Mesenchymal stem cell (in vitro differentiated cells and primary cell): ENCODE results near the gene BABAM2.

Source experiments
- DNase-seq: peaks from one replicate; pipeline ENCODE4 v3.0.0-alpha.2; 2013
- H2AFZ ChIP-seq: one replicate; pipeline ENCODE4 v1.6.1; 2013; ENCODE audit warnings: low read depth, mild to moderate bottlenecking, control low read depth, inconsistent platforms, low read length, moderate library complexity
- H2AK5ac ChIP-seq: 2 replicates; pipeline ENCODE4 v1.6.1; 2013; ENCODE audit warnings: low read length, moderate library complexity, mild to moderate bottlenecking, inconsistent platforms; ENCODE audit not compliant: severe bottlenecking
- H2BK120ac ChIP-seq: one replicate; pipeline ENCODE4 v1.6.1; 2013; ENCODE audit warnings: low read depth, mild to moderate bottlenecking, inconsistent platforms, low read length, moderate library complexity
- H2BK12ac ChIP-seq, 2 experiments: one replicate each; pipeline ENCODE4 v1.6.1; 2013; ENCODE audit warnings: inconsistent platforms in 2 of 2, low read length in 2 of 2, mild to moderate bottlenecking in 2 of 2, moderate library complexity in 2 of 2, control low read depth in 1 of 2
- H2BK15ac ChIP-seq: one replicate; pipeline ENCODE4 v1.6.1; 2013; ENCODE audit warnings: mild to moderate bottlenecking, low read depth, inconsistent platforms; ENCODE audit not compliant: poor library complexity, severe bottlenecking
- H2BK5ac ChIP-seq: 2 replicates; pipeline ENCODE4 v1.6.1; 2013; ENCODE audit warnings: low read depth, mild to moderate bottlenecking, low read length, control low read depth, inconsistent platforms; ENCODE audit not compliant: poor library complexity, severe bottlenecking
- H3K14ac ChIP-seq, 2 experiments: one replicate each; pipeline ENCODE4 v1.6.1; 2013; ENCODE audit warnings: inconsistent platforms in 2 of 2, low read length in 2 of 2, control low read depth in 1 of 2, mild to moderate bottlenecking in 1 of 2, moderate library complexity in 1 of 2
- H3K18ac ChIP-seq, 2 experiments: one replicate each; pipeline ENCODE4 v1.6.1; 2013; ENCODE audit warnings: inconsistent platforms in 2 of 2, low read length in 2 of 2, control low read depth in 1 of 2, low read depth in 1 of 2, mild to moderate bottlenecking in 1 of 2
- H3K23ac ChIP-seq, 2 experiments: one replicate each; pipeline ENCODE4 v1.6.1; 2013; ENCODE audit warnings: inconsistent platforms in 2 of 2, low read length in 2 of 2, mild to moderate bottlenecking in 2 of 2, moderate library complexity in 2 of 2, control low read depth in 1 of 2
- H3K27ac ChIP-seq: 2 replicates; pipeline ENCODE4 v1.5.1; 2013; ENCODE audit warnings: mild to moderate bottlenecking, moderate library complexity, low read length, control low read depth, inconsistent platforms; ENCODE audit not compliant: poor library complexity, severe bottlenecking
- H3K27me3 ChIP-seq, 2 experiments: 2 replicates each; pipeline versions ENCODE4 v1.6.1 to v1.7.0; 2013; ENCODE audit warnings: low read length in 2 of 2, mild to moderate bottlenecking in 2 of 2, moderate library complexity in 2 of 2, control low read depth in 1 of 2, inconsistent platforms in 1 of 2; ENCODE audit not compliant: control insufficient read depth in 1 of 2, insufficient read depth in 1 of 2
- H3K36me3 ChIP-seq, 2 experiments: 2 replicates each; pipeline versions ENCODE4 v1.6.1 to v1.7.0; 2013; ENCODE audit warnings: low read length in 2 of 2, control low read depth in 1 of 2, inconsistent platforms in 1 of 2, low read depth in 1 of 2, mild to moderate bottlenecking in 1 of 2; ENCODE audit not compliant: insufficient read depth in 2 of 2, control insufficient read depth in 1 of 2
- H3K4ac ChIP-seq, 2 experiments: one replicate each; pipeline ENCODE4 v1.6.1; 2013; ENCODE audit warnings: inconsistent platforms in 2 of 2, low read length in 2 of 2, mild to moderate bottlenecking in 2 of 2, moderate library complexity in 2 of 2, control low read depth in 1 of 2, low read depth in 1 of 2
- H3K4me1 ChIP-seq: 2 replicates; pipeline ENCODE4 v1.6.1; 2013; ENCODE audit warnings: low read depth, low read length, control low read depth; ENCODE audit not compliant: control insufficient read depth, insufficient read depth
- H3K4me2 ChIP-seq: 2 replicates; pipeline ENCODE4 v1.6.1; 2013; ENCODE audit warnings: low read length, mild to moderate bottlenecking, inconsistent platforms; ENCODE audit not compliant: poor library complexity, severe bottlenecking
- H3K4me3 ChIP-seq, 2 experiments: 2 replicates each; pipeline versions ENCODE4 v1.5.1 to v1.7.0; 2013; ENCODE audit warnings: low read length in 2 of 2, mild to moderate bottlenecking in 2 of 2, control low read depth in 1 of 2, low read depth in 1 of 2; ENCODE audit not compliant: insufficient read depth in 1 of 2
- H3K79me1 ChIP-seq: replicated peaks from 2 replicates; pipeline ENCODE4 v1.6.1; 2013; ENCODE audit warnings: mild to moderate bottlenecking, control low read depth, low read length, inconsistent platforms; ENCODE audit not compliant: poor library complexity, severe bottlenecking
- H3K9ac ChIP-seq: 2 replicates; pipeline ENCODE4 v1.7.0; 2013; ENCODE audit warnings: mild to moderate bottlenecking, low read length, moderate library complexity
- H3K9me3 ChIP-seq: 2 replicates; pipeline ENCODE4 v1.7.0; 2013; ENCODE audit warnings: mild to moderate bottlenecking, low read length; ENCODE audit not compliant: control insufficient read depth
- H4K8ac ChIP-seq: one replicate; pipeline ENCODE4 v1.6.1; 2013; ENCODE audit warnings: inconsistent platforms, mild to moderate bottlenecking, low read length, moderate library complexity
- H4K91ac ChIP-seq: one replicate; pipeline ENCODE4 v1.6.1; 2013; ENCODE audit warnings: mild to moderate bottlenecking, low read length, inconsistent platforms
- WGBS: methylation state at CpG from one replicate; pipeline ENCODE4 v1.1.7; 2013; ENCODE audit warnings: mixed read lengths; 5-methylcytosine and 5-hydroxymethylcytosine counted together

Gene BABAM2

DNA sequence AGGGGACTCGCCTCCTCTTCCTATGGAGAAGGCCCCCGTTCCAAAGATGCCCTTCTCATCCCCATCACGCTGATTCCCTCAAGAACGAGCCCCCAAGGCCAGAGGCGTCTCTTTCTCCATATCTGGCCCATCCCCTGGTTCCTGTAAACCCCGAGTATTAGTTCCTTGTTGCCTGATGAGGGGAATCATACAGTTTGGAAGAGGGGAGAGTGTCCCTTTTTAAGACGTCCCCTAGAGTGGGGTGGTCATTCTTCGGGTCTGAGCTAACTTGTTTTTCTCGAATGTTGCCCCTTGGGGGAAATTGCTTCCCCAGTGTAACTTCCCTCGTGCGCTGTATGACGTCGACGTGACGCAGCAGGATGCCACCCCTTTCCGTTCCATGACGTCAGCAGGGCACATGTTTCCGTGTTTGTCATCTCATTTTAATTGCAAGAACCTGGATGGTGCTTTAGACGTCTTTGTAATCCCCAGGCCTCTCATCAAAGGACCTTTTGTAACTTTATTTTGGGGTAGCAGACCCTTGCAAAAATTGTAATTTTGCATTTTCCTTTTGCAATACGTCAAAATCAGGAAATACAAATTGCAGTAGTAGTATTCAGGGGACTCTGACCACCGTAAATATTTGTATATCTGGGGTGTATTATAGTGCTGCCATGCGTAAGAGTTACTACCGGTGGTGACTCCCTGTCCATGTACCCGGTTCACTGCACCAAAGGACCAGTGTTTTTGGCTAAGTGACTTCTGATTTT, 569 bp downstream of the BABAM2 start:
- no peak overlapping the region for H2BK120ac ChIP-seq
- peak; percentile 77 for DNase-seq
- H3K14ac ChIP-seq, result peak overlapping the region in 1 of 2 experiments; percentile 70
- H3K9me3 ChIP-seq, result no peaks in the 10 kb centered on the region
- H3K79me1 ChIP-seq, result peaks cover 12% of the 10 kb centered on the region
- peak overlapping the region; percentile 6 for H4K91ac ChIP-seq
- peak overlapping the region; percentile 74 for H2AK5ac ChIP-seq
- H4K8ac ChIP-seq, result peak overlapping the region; percentile 86
- H2BK5ac ChIP-seq, result peak overlapping the region; percentile 71
- peaks cover 5% of the 10 kb centered on the region for H3K4me1 ChIP-seq
- H2BK12ac ChIP-seq, result no peak overlapping the region
- peak overlapping the region; percentile 19 to 54 for H3K4ac ChIP-seq
- peak overlapping the region; percentile 72 for H3K4me2 ChIP-seq
- H3K36me3 ChIP-seq, result peaks cover 2 to 17% of the 10 kb centered on the region in 2 experiments
- H2AFZ ChIP-seq, result peak overlapping the region; percentile 91
- peak overlapping the region in 1 of 2 experiments; percentile 81 for H3K18ac ChIP-seq
- peak overlapping the region in 1 of 2 experiments; percentile 40 for H3K23ac ChIP-seq
- no peaks in the 10 kb centered on the region for H3K27me3 ChIP-seq
- WGBS, result 27% methylated on average over 22 of the region's 24 CpGs
- peak overlapping the region; percentile 64 for H3K27ac ChIP-seq
- peak overlapping the region; percentile 96 for H3K9ac ChIP-seq
- H2BK15ac ChIP-seq, result no peak overlapping the region
- H3K4me3 ChIP-seq, result peak overlapping the region; percentile 80 to 97

DNA sequence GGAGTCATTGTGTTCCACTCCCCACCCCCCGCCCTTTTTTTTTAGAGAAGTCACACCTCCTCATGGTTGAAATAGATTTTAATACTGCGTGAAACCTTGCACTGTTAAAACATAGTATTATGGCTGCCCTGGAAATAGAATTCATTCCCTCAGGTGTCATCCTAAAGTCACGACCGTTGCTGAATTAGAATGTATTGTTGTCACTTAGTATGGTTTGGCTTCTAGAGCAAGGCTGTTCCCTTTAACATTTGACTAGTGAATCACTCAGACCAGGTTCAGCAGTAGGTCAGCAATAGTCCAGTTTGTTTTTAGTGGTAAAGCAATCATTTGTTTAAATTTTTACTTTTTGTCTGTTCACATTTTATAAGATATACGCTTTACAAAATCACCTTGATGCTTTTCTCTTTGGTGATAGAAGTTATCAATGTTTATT, 1.2 kb downstream of the BABAM2 start:
- H3K9me3 ChIP-seq, result no peaks in the 10 kb centered on the region
- peaks cover 5% of the 10 kb centered on the region for H3K4me1 ChIP-seq
- H2BK5ac ChIP-seq, result no peak overlapping the region
- no peak overlapping the region for H3K23ac ChIP-seq
- no peaks in the 10 kb centered on the region for H3K27me3 ChIP-seq
- H3K79me1 ChIP-seq, result peaks cover 17% of the 10 kb centered on the region
- peak overlapping the region; percentile 96 for H3K9ac ChIP-seq
- no peak overlapping the region for H2BK12ac ChIP-seq
- no peak overlapping the region for H3K14ac ChIP-seq
- peak overlapping the region in 1 of 2 experiments; percentile 97 for H3K4me3 ChIP-seq
- H3K36me3 ChIP-seq, result peaks cover 8 to 23% of the 10 kb centered on the region in 2 experiments
- H4K8ac ChIP-seq, result no peak overlapping the region
- H3K4ac ChIP-seq, result no peak overlapping the region
- WGBS, result 97% methylated on average over 4 of the region's 5 CpGs
- peak overlapping the region; percentile 74 for H2AK5ac ChIP-seq
- no peak overlapping the region for H3K4me2 ChIP-seq
- H3K27ac ChIP-seq, result no peak overlapping the region
- H2BK15ac ChIP-seq, result no peak overlapping the region
- no peak overlapping the region for H3K18ac ChIP-seq
- no peak overlapping the region for H2BK120ac ChIP-seq
- H4K91ac ChIP-seq, result no peak overlapping the region
- no peak for DNase-seq
- no peak overlapping the region for H2AFZ ChIP-seq

DNA sequence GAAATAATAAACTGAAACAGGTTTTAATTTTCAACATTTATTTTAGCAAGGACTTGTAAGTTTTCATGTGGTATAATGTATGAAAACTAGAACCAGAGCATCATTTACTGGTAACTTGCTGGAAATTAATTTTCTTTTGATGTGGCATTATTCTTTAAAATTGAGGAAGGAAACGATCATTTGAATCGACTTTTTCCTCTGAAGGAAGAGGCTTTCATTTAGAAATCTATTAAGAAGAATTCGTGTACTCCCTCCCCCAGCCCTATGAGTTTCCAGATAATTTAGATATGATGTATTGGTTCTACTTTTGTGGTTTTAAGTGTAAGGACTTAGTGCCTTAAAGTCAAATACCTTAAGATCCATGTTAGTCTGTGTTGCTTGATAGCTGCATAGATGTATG, 2.5 kb downstream of the BABAM2 start:
- no peak overlapping the region for H2AK5ac ChIP-seq
- peaks cover 4% of the 10 kb centered on the region for H3K4me1 ChIP-seq
- no peak overlapping the region for H2BK120ac ChIP-seq
- no peak overlapping the region for H3K27ac ChIP-seq
- H2BK12ac ChIP-seq, result no peak overlapping the region
- H4K8ac ChIP-seq, result no peak overlapping the region
- peaks cover 11 to 32% of the 10 kb centered on the region in 2 experiments for H3K36me3 ChIP-seq
- H3K9me3 ChIP-seq, result no peaks in the 10 kb centered on the region
- no peak overlapping the region for H3K4me3 ChIP-seq
- peak overlapping the region; percentile 0 for H3K9ac ChIP-seq
- peaks cover 19% of the 10 kb centered on the region for H3K79me1 ChIP-seq
- H2BK5ac ChIP-seq, result no peak overlapping the region
- no peak overlapping the region for H3K4ac ChIP-seq
- no peak overlapping the region for H3K18ac ChIP-seq
- 95% methylated on average over 2 of the region's 3 CpGs for WGBS
- no peak overlapping the region for H3K23ac ChIP-seq
- H2AFZ ChIP-seq, result no peak overlapping the region
- no peaks in the 10 kb centered on the region for H3K27me3 ChIP-seq
- DNase-seq, result no peak
- no peak overlapping the region for H3K4me2 ChIP-seq
- no peak overlapping the region for H3K14ac ChIP-seq
- H2BK15ac ChIP-seq, result no peak overlapping the region
- no peak overlapping the region for H4K91ac ChIP-seq

DNA sequence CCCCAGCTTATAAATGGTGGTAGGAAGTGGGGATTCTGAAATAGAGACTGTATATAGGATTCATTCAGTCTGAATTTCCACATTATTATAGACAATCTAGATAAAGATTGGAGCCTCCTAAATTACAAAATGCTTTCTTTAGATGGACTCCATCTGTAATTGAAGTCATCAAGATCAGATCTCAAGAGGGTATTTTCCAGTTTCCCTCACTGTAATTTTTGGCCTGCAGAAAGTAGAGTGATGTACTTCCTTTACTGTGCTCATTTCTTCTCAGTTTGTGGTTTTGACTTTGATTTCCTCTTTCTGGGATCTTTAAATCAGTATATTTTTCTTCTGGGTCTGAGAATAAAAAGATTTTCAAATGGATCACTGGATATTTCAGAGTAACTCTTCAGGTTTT, 7.2 kb downstream of the BABAM2 start:
- Histone ChIP-seq H3K79me1 (peaks cover 14% of the 10 kb centered on the region), H2BK15ac (no peak overlapping the region), H3K36me3 (peaks cover 11 to 50% of the 10 kb centered on the region in 2 experiments), H3K27ac (no peak overlapping the region), H3K4ac (no peak overlapping the region), H2AFZ (no peak overlapping the region), H3K9me3 (no peaks in the 10 kb centered on the region), H4K8ac (no peak overlapping the region), H3K4me3 (no peak overlapping the region), H2BK120ac (no peak overlapping the region), H3K4me1 (no peaks in the 10 kb centered on the region), H3K18ac (no peak overlapping the region), H3K9ac (no peak overlapping the region), H2BK12ac (no peak overlapping the region), H3K27me3 (no peaks in the 10 kb centered on the region), H4K91ac (no peak overlapping the region), H3K23ac (no peak overlapping the region), H3K14ac (no peak overlapping the region), H2BK5ac (no peak overlapping the region), H3K4me2 (no peak overlapping the region), H2AK5ac (no peak overlapping the region)
- DNase-seq, result no peak
